HepG2 (cell line): Measurements from ENCODE around the gene TET2. TPM values are rescaled to one million over a fixed set of nuclear protein-coding genes. Genes with fewer than 3 reads are reported as not detected.

Experiments used
- ATAC-seq: fragments of 200-7000 bp; cut with Tn5 transposase; 3 replicates; pipeline ENCODE4 v1.9.1; 2020; ENCODE audit warnings: mild to moderate bottlenecking, moderate library complexity
- BruUV-seq: library from RNA; stranded (reverse); fragments of 400-500 nt; replicated peaks from 2 replicates; lab custom pipeline; 2021; lab: Mats Ljungman, UMichigan
- CTCF ChIA-PET: fragments of 300-600 bp; formaldehyde crosslinking; extraction: SDS; loops from one replicate; lab custom pipeline; 2021; ENCODE audit warnings: low total read pairs, inconsistent platforms, low intra/inter-chr PET ratio; lab: Yijun Ruan, JAX
- POLR2A ChIA-PET: fragments of 350-600 bp; sonication (Branson Sonifier 250); formaldehyde crosslinking; loops from one replicate; lab custom pipeline; 2020; ENCODE audit warnings: antibody characterized with exemption, inconsistent platforms; lab: Yijun Ruan, JAX
- DNase-seq: peaks from one replicate; pipeline ENCODE4 v3.0.0-alpha.2; 2015; ENCODE audit warnings: low spot score
- FAIRE-seq: peaks from 3 replicates; lab custom pipeline; 2011; peaks lifted over from hg19 to GRCh38; lab: Jason Lieb, UNC
- H2AFZ ChIP-seq: one replicate; pipeline ENCODE4 v1.6.1; 2011; ENCODE audit warnings: low read length, inconsistent platforms
- H3K27ac ChIP-seq: fragments of 300-600 bp; 3 replicates; pipeline ENCODE4 v1.8.0; 2011; ENCODE audit warnings: mixed run types, mild to moderate bottlenecking, mixed read lengths, low read length, inconsistent platforms; ENCODE audit not compliant: insufficient read depth; ENCODE audit errors: extremely low read length
- H3K27me3 ChIP-seq, 2 experiments: fragments of 200-600 bp in 1 of 2; 2 replicates in 1 of 2; 3 replicates in 1 of 2; pipeline versions ENCODE4 v1.6.0 to v1.8.0; 2011; ENCODE audit warnings: low read length in 2 of 2, mild to moderate bottlenecking in 2 of 2, moderate library complexity in 2 of 2, inconsistent platforms in 1 of 2; ENCODE audit not compliant: insufficient read depth in 2 of 2, control insufficient read depth in 1 of 2
- H3K36me3 ChIP-seq, 2 experiments: fragments of 200-600 bp in 1 of 2; replicated peaks in 1 of 2; 2 replicates in 1 of 2; 3 replicates in 1 of 2; pipeline versions ENCODE4 v1.5.1 to v1.8.0; 2011; ENCODE audit warnings: low read length in 2 of 2, inconsistent platforms in 1 of 2; ENCODE audit not compliant: insufficient read depth in 2 of 2, control insufficient read depth in 1 of 2
- H3K4me1 ChIP-seq: 2 replicates; pipeline ENCODE4 v1.5.1; 2012; ENCODE audit warnings: low read length, inconsistent platforms; ENCODE audit not compliant: insufficient read depth
- H3K4me2 ChIP-seq: 2 replicates; pipeline ENCODE4 v1.6.0; 2011; ENCODE audit warnings: low read depth, low read length, inconsistent platforms
- H3K4me3 ChIP-seq, 3 experiments: fragments of 200-600 bp in 1 of 3; sonication (generic), shearing (Covaris generic) in 1 of 3; replicated peaks in 1 of 3; 2 replicates each; pipeline ENCODE4 v1.5.1; 2011 to 2016; ENCODE audit warnings: low read length in 3 of 3, inconsistent platforms in 2 of 3, low read depth in 2 of 3, mild to moderate bottlenecking in 2 of 3, control low read depth in 1 of 3, mixed read lengths in 1 of 3; ENCODE audit not compliant: insufficient read depth in 1 of 3
- H3K79me2 ChIP-seq: one replicate; pipeline ENCODE4 v1.6.1; 2011; ENCODE audit warnings: low read length, inconsistent platforms; ENCODE audit not compliant: insufficient read depth
- H3K9ac ChIP-seq: 2 replicates; pipeline ENCODE4 v1.6.0; 2011; ENCODE audit warnings: mild to moderate bottlenecking, low read depth, low read length, inconsistent platforms; ENCODE audit not compliant: insufficient read depth
- H3K9me3 ChIP-seq: 2 replicates; pipeline ENCODE4 v1.5.1; 2012; ENCODE audit warnings: mild to moderate bottlenecking, low read length
- H4K20me1 ChIP-seq: 2 replicates; pipeline ENCODE4 v1.6.0; 2011; ENCODE audit warnings: inconsistent platforms, mild to moderate bottlenecking, low read length, moderate library complexity; ENCODE audit not compliant: insufficient read depth
- GATAD2A ChIP-seq: IDR thresholded peaks from 2 replicates; pipeline ENCODE4 v1.6.1; 2016
- KLF13 ChIP-seq: sonication (generic); formaldehyde crosslinking; IDR thresholded peaks from 2 replicates; pipeline ENCODE4 v1.4.0; 2020; ENCODE audit warnings: mild to moderate bottlenecking, missing genetic modification reagents
- NFRKB ChIP-seq: fragments of 450-650 bp; IDR thresholded peaks from 2 replicates; pipeline ENCODE4 v1.6.1; 2017
- NR2F6 ChIP-seq, 2 experiments: IDR thresholded peaks; 2 replicates each; pipeline ENCODE4 v1.6.1; 2016; ENCODE audit warnings: antibody characterized with exemption in 1 of 2, mild to moderate bottlenecking in 1 of 2
- PHF8 ChIP-seq: sonication (generic); formaldehyde crosslinking; IDR thresholded peaks from 2 replicates; pipeline ENCODE4 v1.5.0; 2020; ENCODE audit warnings: missing genetic modification reagents
- PITX1 ChIP-seq: sonication (generic); formaldehyde crosslinking; IDR thresholded peaks from 2 replicates; pipeline ENCODE4 v1.5.1; 2020; ENCODE audit warnings: mild to moderate bottlenecking, missing genetic modification reagents
- POLR2AphosphoS2 ChIP-seq: IDR thresholded peaks from 2 replicates; pipeline ENCODE4 v1.6.1; 2011; ENCODE audit warnings: low read depth, low read length, improper control_type of control experiment
- RFX1 ChIP-seq: fragments of 450-650 bp; IDR thresholded peaks from 2 replicates; pipeline ENCODE4 v1.6.1; 2017
- RXRA ChIP-seq: sonication (generic); formaldehyde crosslinking; IDR thresholded peaks from 2 replicates; pipeline ENCODE4 v1.5.1; 2020; ENCODE audit warnings: missing genetic modification reagents
- SALL1 ChIP-seq: sonication (generic); formaldehyde crosslinking; IDR thresholded peaks from 2 replicates; pipeline ENCODE4 v1.8.0; 2022; ENCODE audit warnings: mild to moderate bottlenecking, missing genetic modification reagents
- SOX13 ChIP-seq, 3 experiments: fragments of 450-650 bp in 1 of 3; sonication (generic) in 1 of 3; formaldehyde crosslinking in 1 of 3; IDR thresholded peaks in 2 of 3; conservative IDR thresholded peaks in 1 of 3; 2 replicates each; pipeline versions ENCODE4 v1.5.0 to v1.6.1; 2016 to 2020; ENCODE audit warnings: antibody characterized with exemption in 1 of 3, mild to moderate bottlenecking in 1 of 3, missing compliant biosample characterization in 1 of 3, missing genetic modification reagents in 1 of 3, moderate library complexity in 1 of 3
- STAG1 ChIP-seq: sonication (generic); formaldehyde crosslinking; IDR thresholded peaks from 2 replicates; pipeline ENCODE4 v1.4.0; 2020; ENCODE audit warnings: missing genetic modification reagents
- TBL1XR1 ChIP-seq: fragments of 150-350 bp; IDR thresholded peaks from 2 replicates; pipeline ENCODE4 v1.6.1; 2014; ENCODE audit warnings: borderline replicate concordance, low read length; ENCODE audit not compliant: partially characterized antibody
- ZNF260 ChIP-seq: sonication (generic); formaldehyde crosslinking; IDR thresholded peaks from 2 replicates; pipeline ENCODE4 v1.4.0; 2020; ENCODE audit warnings: missing genetic modification reagents, low read depth, mild to moderate bottlenecking, borderline replicate concordance
- ZNF343 ChIP-seq: sonication (generic); formaldehyde crosslinking; IDR thresholded peaks from 2 replicates; pipeline ENCODE4 v1.4.0; 2020; ENCODE audit warnings: mild to moderate bottlenecking, missing genetic modification reagents
- ZNF496 ChIP-seq: sonication (generic); formaldehyde crosslinking; IDR thresholded peaks from 2 replicates; pipeline ENCODE4 v1.8.1; 2023; ENCODE audit warnings: mild to moderate bottlenecking, moderate library complexity, missing genetic modification reagents; ENCODE audit not compliant: insufficient replicate concordance
- ZNF556 ChIP-seq: sonication (generic); formaldehyde crosslinking; IDR thresholded peaks from 2 replicates; pipeline ENCODE4 v1.4.0; 2020; ENCODE audit warnings: mild to moderate bottlenecking, missing genetic modification reagents, borderline replicate concordance
- ZNF570 ChIP-seq: sonication (generic); formaldehyde crosslinking; IDR thresholded peaks from 2 replicates; pipeline ENCODE4 v1.4.0; 2020; ENCODE audit warnings: mild to moderate bottlenecking, missing genetic modification reagents, borderline replicate concordance
- ZNF615 ChIP-seq: sonication (generic); formaldehyde crosslinking; IDR thresholded peaks from 2 replicates; pipeline ENCODE4 v1.5.0; 2020; ENCODE audit warnings: mild to moderate bottlenecking, missing genetic modification reagents, borderline replicate concordance
- ZNF709 ChIP-seq: sonication (generic); formaldehyde crosslinking; IDR thresholded peaks from 2 replicates; pipeline ENCODE4 v1.5.0; 2020; ENCODE audit warnings: mild to moderate bottlenecking, missing genetic modification reagents
- ZNF724P ChIP-seq: sonication (generic); formaldehyde crosslinking; IDR thresholded peaks from 2 replicates; pipeline ENCODE4 v1.8.0; 2022; ENCODE audit warnings: missing genetic modification reagents, borderline replicate concordance
- WGBS: methylation state at CpG from one replicate; pipeline ENCODE4 v1.1.6; 2017; ENCODE audit warnings: low lambda C conversion rate; 5-methylcytosine and 5-hydroxymethylcytosine counted together
- in situ Hi-C: cut with HindIII; loops from 2 replicates; pipeline ENCODE4 v1.10.0; 2017; ENCODE audit warnings: low pct_unique_long_range_greater_than_20kb; ENCODE audit not compliant: extremely low pct_ligation_motif_present
- intact Hi-C: fragments of 100-400 bp; cut with micrococcal nuclease; formaldehyde crosslinking; loops from one replicate; pipeline ENCODE4 v1.10.0; 2022; ENCODE audit not compliant: unreplicated experiment
- polyA plus RNA-seq, 8 experiments: library from polyadenylated mRNA; depleted of rRNA in 3 of 8; stranded (reverse) in 7 of 8; unstranded in 1 of 8; fragments of >200 nt; fragmentation: Illumina TruSeq in 4 of 8; extraction: Trizol in 4 of 8; gene quantifications; 2 replicates each; pipeline versions ENCODE4 v1.2.1 to v1.2.3, GENCODE V29; 2011 to 2016; ENCODE audit warnings: low read depth in 4 of 8, missing spikeins in 1 of 8, mixed read lengths in 1 of 8; ENCODE audit not compliant: insufficient read depth in 1 of 8
- total RNA-seq, 5 experiments: library from RNA; depleted of rRNA; stranded (reverse); fragments of >200 nt; fragmentation: Illumina TruSeq; extraction: Trizol; gene quantifications; 2 replicates each; pipeline ENCODE4 v1.2.3, GENCODE V29; 2016; ENCODE audit warnings: low read depth in 1 of 5
- TF ChIP-seq, protein P1 (sequence below): IDR thresholded peaks from 2 replicates; pipeline ENCODE4 v1.4.0; 2020; ENCODE audit warnings: mild to moderate bottlenecking, missing genetic modification reagents

TET2 gene
- total and polyA plus RNA-seq, 2 of the 13 experiments (the other 11 are each of a cell fraction or from before 2014, with no cell fraction given) = 4.7 to 4.8 TPM

DNA sequence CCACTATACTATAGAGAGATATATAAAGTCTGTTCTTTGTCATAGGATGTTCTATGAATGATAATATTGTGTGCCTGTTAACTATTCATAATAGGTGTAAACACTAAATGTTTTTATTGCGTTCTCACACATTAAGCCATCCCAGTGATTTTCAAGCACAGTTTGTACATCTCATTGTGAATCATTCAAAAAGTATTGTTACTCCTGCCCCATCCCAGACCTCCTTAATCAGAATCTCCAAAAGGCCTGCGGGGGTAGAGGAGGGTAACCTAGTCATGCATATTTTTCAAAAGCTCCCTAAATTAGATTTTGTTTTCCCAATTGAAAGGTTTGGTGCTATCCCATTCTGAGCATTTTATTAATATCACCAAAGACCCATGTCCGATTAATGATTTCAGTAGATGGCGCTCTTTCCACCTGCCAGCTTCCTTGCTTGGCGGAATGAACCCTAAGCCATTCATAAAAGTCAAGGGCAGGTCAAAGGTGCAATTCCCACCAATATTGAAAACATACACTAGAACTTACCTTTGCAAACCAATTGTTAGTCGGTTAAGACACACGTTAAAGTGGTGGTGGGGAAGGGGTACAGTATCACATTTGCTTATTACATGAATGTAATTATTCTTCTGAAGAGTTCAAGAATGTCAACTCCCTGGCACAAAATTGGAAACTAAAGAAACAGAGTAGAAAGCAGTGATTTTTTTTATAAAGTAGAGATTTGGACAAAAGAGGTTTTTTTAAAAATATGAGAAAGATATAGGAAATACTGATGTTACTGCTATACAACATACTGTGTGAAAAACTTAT is 5.8 kb upstream of the TET2 start:
- Histone ChIP-seq H3K4me2 (no peak overlapping the region), H3K9me3 (no peaks in the 10 kb centered on the region)
- TF ChIP-seq SOX13 (IDR thresholded peaks at IDR 0.05) = no peak
- TF ChIP-seq SOX13 (CRISPR knock-in tag; conservative IDR thresholded peaks at IDR 0.05 in 1 of 2, IDR thresholded peaks at IDR 0.05 in 1 of 2) = peak in 1 of 2 experiments; percentile 12; a peak in 1 of 4 replicates
- TF ChIP-seq POLR2AphosphoS2 = no peak
- TF ChIP-seq SALL1 = peak; percentile 47; the same call in 1 of the 2 replicates
- no peak for TF ChIP-seq KLF13
- TF ChIP-seq ZNF556 (CRISPR knock-in tag) = no peak
- TF ChIP-seq ZNF260 (CRISPR knock-in tag) = no peak
- TF ChIP-seq ZNF570 = no peak
- TF ChIP-seq GATAD2A (CRISPR knock-in tag) = no peak
- TF ChIP-seq ZNF709 = no peak
- TF ChIP-seq TBL1XR1 = peak; percentile 30
- TF ChIP-seq PITX1 (CRISPR knock-in tag) = 0 out of 2 replicates have a peak, but pooled peaks have one; percentile 35
- no peak for TF ChIP-seq ZNF615 (CRISPR knock-in tag)
- no peak for TF ChIP-seq RFX1
- no peak for TF ChIP-seq NFRKB
- TF ChIP-seq, protein P1, sequence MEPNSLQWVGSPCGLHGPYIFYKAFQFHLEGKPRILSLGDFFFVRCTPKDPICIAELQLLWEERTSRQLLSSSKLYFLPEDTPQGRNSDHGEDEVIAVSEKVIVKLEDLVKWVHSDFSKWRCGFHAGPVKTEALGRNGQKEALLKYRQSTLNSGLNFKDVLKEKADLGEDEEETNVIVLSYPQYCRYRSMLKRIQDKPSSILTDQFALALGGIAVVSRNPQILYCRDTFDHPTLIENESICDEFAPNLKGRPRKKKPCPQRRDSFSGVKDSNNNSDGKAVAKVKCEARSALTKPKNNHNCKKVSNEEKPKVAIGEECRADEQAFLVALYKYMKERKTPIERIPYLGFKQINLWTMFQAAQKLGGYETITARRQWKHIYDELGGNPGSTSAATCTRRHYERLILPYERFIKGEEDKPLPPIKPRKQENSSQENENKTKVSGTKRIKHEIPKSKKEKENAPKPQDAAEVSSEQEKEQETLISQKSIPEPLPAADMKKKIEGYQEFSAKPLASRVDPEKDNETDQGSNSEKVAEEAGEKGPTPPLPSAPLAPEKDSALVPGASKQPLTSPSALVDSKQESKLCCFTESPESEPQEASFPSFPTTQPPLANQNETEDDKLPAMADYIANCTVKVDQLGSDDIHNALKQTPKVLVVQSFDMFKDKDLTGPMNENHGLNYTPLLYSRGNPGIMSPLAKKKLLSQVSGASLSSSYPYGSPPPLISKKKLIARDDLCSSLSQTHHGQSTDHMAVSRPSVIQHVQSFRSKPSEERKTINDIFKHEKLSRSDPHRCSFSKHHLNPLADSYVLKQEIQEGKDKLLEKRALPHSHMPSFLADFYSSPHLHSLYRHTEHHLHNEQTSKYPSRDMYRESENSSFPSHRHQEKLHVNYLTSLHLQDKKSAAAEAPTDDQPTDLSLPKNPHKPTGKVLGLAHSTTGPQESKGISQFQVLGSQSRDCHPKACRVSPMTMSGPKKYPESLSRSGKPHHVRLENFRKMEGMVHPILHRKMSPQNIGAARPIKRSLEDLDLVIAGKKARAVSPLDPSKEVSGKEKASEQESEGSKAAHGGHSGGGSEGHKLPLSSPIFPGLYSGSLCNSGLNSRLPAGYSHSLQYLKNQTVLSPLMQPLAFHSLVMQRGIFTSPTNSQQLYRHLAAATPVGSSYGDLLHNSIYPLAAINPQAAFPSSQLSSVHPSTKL = peak; percentile 81
- peak; percentile 88 for TF ChIP-seq NR2F6 (IDR thresholded peaks at IDR 0.05)
- peak; percentile 85 for TF ChIP-seq NR2F6 (CRISPR knock-in tag; IDR thresholded peaks at IDR 0.05)
- no peak for TF ChIP-seq ZNF724P (CRISPR knock-in tag)
- TF ChIP-seq ZNF343 (CRISPR knock-in tag) = no peak
- TF ChIP-seq RXRA = peak; percentile 41; the same call in 1 of the 2 replicates
- TF ChIP-seq PHF8 = no peak
- peak; percentile 91 for TF ChIP-seq STAG1
- TF ChIP-seq ZNF496 = no peak

More for the DNA sequence above, 5.8 kb upstream of the TET2 start:
- DNase-seq = peak; percentile 54
- Histone ChIP-seq H3K36me3 (no peaks in the 10 kb centered on the region), H3K4me3 (no peak overlapping the region), H2AFZ (no peak overlapping the region), H3K9ac (no peak overlapping the region), H3K27me3 (no peaks in the 10 kb centered on the region; a peak in 1 of 5 replicates), H4K20me1 (no peaks in the 10 kb centered on the region), H3K27ac (no peak overlapping the region), H3K4me1 (peaks cover 20% of the 10 kb centered on the region), H3K79me2 (no peaks in the 10 kb centered on the region)
- WGBS = 2% methylated on average over 7 of the region's 7 CpGs
- in situ Hi-C loops = loop anchor here (5.0 kb wide), 1 partner anchor 331 kb away; the partner anchor contains the start of gene PPA2
- BruUV-seq = no TSS peak
- POLR2A ChIA-PET = interaction anchor here (1.5 kb wide), 1 partner anchor 333 kb away, joined by 8 read pairs; the partner anchor contains the start of gene PPA2
- FAIRE-seq = peak; percentile 87
- CTCF ChIA-PET = interaction anchor here (1.0 to 3.4 kb wide), 3 partner anchors 56 to 332 kb away, joined by 3 to 53 read pairs (median 5); partner anchors contain the start of gene PPA2
- ATAC-seq = peak; percentile 73
- intact Hi-C loops = loop anchor here (1.0 kb wide), 2 partner anchors 210 to 330 kb away; no protein-coding TSS in a partner anchor
